Liver (tissue), 9 donors: ENCODE data around the gene AQP3. TPM values are rescaled to one million over a fixed set of nuclear protein-coding genes. Genes with fewer than 3 reads are reported as not detected.
"Not testable (repeated sequence)": the region's sequence is repeated elsewhere in the genome, so short reads cannot be mapped to it uniquely, and the experiment has no call there.

Experiments used
- DNase-seq: peaks from one replicate; pipeline ENCODE4 v3.0.0-alpha.2; 2017; ENCODE audit warnings: low spot score
- H3K27ac ChIP-seq, 2 donors: one replicate each; pipeline ENCODE4 v1.7.0; 2013; ENCODE audit warnings: inconsistent platforms in 2 of 2, low read length in 2 of 2, control low read depth in 1 of 2, low read depth in 1 of 2, mild to moderate bottlenecking in 1 of 2
- H3K27me3 ChIP-seq, 4 donors: one replicate each; pipeline versions ENCODE4 v1.6.1 to v1.7.0; 2013; ENCODE audit warnings: low read length in 3 of 4, inconsistent platforms in 1 of 4, mild to moderate bottlenecking in 1 of 4, moderate library complexity in 1 of 4; ENCODE audit not compliant: control insufficient read depth in 4 of 4, insufficient read depth in 4 of 4
- H3K36me3 ChIP-seq, 4 donors: one replicate each; pipeline versions ENCODE4 v1.6.1 to v1.7.0; 2013; ENCODE audit warnings: low read length in 3 of 4, mild to moderate bottlenecking in 3 of 4, low read depth in 1 of 4, moderate library complexity in 1 of 4; ENCODE audit not compliant: control insufficient read depth in 4 of 4, insufficient read depth in 3 of 4
- H3K4me1 ChIP-seq, 4 donors: one replicate each; pipeline versions ENCODE4 v1.6.1 to v1.7.0; 2013; ENCODE audit warnings: low read length in 3 of 4, mild to moderate bottlenecking in 3 of 4, moderate library complexity in 1 of 4; ENCODE audit not compliant: control insufficient read depth in 4 of 4, insufficient read depth in 4 of 4
- H3K4me3 ChIP-seq, 3 donors: one replicate each; pipeline versions ENCODE4 v1.6.1 to v1.7.0; 2013; ENCODE audit warnings: low read length in 3 of 3, control low read depth in 1 of 3, low read depth in 1 of 3, mild to moderate bottlenecking in 1 of 3
- H3K9ac ChIP-seq, 2 donors: one replicate each; pipeline ENCODE4 v1.7.0; 2013; ENCODE audit warnings: low read length in 2 of 2, mild to moderate bottlenecking in 2 of 2, moderate library complexity in 2 of 2, control low read depth in 1 of 2, low read depth in 1 of 2
- H3K9me3 ChIP-seq, 4 donors: one replicate each; pipeline versions ENCODE4 v1.6.1 to v1.7.0; 2013; ENCODE audit warnings: low read length in 3 of 4; ENCODE audit not compliant: control insufficient read depth in 4 of 4
- HNF4A ChIP-seq, 2 donors: conservative IDR thresholded peaks; 2 replicates each; pipeline ENCODE4 v1.6.1; 2016; ENCODE audit warnings: antibody characterized with exemption in 2 of 2, mild to moderate bottlenecking in 2 of 2
- RAD21 ChIP-seq, 2 donors: IDR thresholded peaks; 2 replicates each; pipeline ENCODE4 v1.6.1; 2016; ENCODE audit warnings: antibody characterized with exemption in 2 of 2, mild to moderate bottlenecking in 2 of 2
- RXRA ChIP-seq, 2 donors: IDR thresholded peaks; 2 replicates each; pipeline ENCODE4 v1.6.1; 2017 to 2018; ENCODE audit warnings: antibody characterized with exemption in 2 of 2, mild to moderate bottlenecking in 1 of 2
- SP1 ChIP-seq: IDR thresholded peaks from 2 replicates; pipeline ENCODE4 v1.6.1; 2018; ENCODE audit warnings: antibody characterized with exemption, mild to moderate bottlenecking
- WGBS: extraction: QIAGEN DNeasy Blood & Tissue Kit; methylation state at CpG from one replicate; pipeline ENCODE4 v1.1.7; 2013; 5-methylcytosine and 5-hydroxymethylcytosine counted together
- polyA plus RNA-seq, 2 donors: library from polyadenylated mRNA; stranded (reverse) in 1 of 2; unstranded in 1 of 2; fragments of 200-250 nt in 1 of 2; fragments of >200 nt in 1 of 2; fragmentation: Nextera tagmentation in 1 of 2; extraction: Ambion mirVana in 1 of 2; gene quantifications; one replicate each; pipeline versions ENCODE4 v1.2.1 to v1.2.3, GENCODE V29; 2013 to 2015
- total RNA-seq, 2 donors: library from RNA; depleted of rRNA; stranded (reverse); fragments of >200 nt; gene quantifications; one replicate each; pipeline ENCODE4 v1.2.3, GENCODE V29; 2014
- TF ChIP-seq, protein P1 (sequence below): IDR thresholded peaks from 2 replicates; pipeline ENCODE4 v1.6.1; 2016; ENCODE audit warnings: antibody characterized with exemption
- TF ChIP-seq, protein P2 (sequence below): fragments of 150-350 bp; IDR thresholded peaks from 2 replicates; pipeline ENCODE4 v1.5.1; 2017; ENCODE audit warnings: improper control_type of control experiment, low read depth, low read length; ENCODE audit not compliant: missing input control
- donor health status: healthy.
- donor health status: healthy.
- donor health status: healthy.
- donor health status: healthy.
- donor health status: healthy.

AQP3 gene
- total and polyA plus RNA-seq, 4 donors: 60.5 to 124 (median 87.4) TPM

DNA sequence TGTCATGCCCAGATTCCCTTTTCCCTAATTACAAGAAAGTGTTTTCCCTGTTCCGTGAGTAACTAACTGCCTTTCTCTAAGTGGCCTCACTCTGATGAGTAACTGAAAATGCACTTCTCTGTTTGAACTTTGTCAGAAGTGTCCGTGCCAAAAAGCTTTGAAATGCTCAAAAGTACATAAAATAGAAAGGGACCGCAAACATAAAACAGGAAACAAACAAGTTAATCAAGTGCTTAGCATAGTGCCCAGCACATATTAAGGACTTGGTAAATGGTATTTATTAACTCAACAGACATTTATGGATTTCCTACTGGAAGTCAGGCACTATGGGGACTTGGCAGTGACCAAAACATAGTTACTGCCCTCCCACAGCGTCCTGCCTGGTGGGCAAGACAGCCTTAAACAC lies 22.3 kb downstream of the AQP3 start:
- Histone ChIP-seq H3K9me3 (no peaks in the 10 kb centered on the region), H3K4me1 (peaks cover 0 to 7% (median 3%) of the 10 kb centered on the region in 4 donors), H3K27me3 (no peaks in the 10 kb centered on the region), H3K27ac (peak overlapping the region in 1 of 2 donors; percentile 23), H3K36me3 (no peaks in the 10 kb centered on the region), H3K4me3 (no peak overlapping the region), H3K9ac (no peak overlapping the region)
- TF ChIP-seq RXRA (IDR thresholded peaks at IDR 0.05) (peak in 1 of 2 donors; percentile 15), SP1 (peak; percentile 28), HNF4A (conservative IDR thresholded peaks at IDR 0.05) (peak; percentile 35 to 38), RAD21 (IDR thresholded peaks at IDR 0.05) (no peak)
- TF ChIP-seq, protein P1, sequence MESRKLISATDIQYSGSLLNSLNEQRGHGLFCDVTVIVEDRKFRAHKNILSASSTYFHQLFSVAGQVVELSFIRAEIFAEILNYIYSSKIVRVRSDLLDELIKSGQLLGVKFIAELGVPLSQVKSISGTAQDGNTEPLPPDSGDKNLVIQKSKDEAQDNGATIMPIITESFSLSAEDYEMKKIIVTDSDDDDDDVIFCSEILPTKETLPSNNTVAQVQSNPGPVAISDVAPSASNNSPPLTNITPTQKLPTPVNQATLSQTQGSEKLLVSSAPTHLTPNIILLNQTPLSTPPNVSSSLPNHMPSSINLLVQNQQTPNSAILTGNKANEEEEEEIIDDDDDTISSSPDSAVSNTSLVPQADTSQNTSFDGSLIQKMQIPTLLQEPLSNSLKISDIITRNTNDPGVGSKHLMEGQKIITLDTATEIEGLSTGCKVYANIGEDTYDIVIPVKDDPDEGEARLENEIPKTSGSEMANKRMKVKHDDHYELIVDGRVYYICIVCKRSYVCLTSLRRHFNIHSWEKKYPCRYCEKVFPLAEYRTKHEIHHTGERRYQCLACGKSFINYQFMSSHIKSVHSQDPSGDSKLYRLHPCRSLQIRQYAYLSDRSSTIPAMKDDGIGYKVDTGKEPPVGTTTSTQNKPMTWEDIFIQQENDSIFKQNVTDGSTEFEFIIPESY: no peak
- WGBS: 28% methylated on average over 4 of the region's 4 CpGs
- no peak for DNase-seq

DNA sequence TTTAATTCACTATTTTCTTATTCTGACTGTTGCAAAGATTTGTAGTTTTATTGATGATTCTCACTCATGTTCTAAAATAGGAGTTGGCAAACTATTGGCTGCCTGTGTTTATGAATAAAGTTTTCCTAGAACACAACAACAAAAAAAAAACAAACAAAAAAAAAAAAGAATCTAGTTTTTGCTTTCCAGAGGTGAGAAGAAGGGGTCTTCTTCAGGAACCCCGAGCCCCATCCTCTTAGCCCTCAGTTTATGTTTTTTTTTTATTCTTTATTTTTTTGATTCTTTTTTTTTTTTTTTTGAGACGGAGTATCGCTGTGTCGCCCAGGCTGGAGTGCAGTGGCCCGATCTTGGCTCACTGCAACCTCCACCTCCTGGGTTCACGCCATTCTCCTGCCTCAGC lies 22.9 kb downstream of the AQP3 start:
- whole genome bisulfite sequencing: 94% methylated on average over 6 of the region's 6 CpGs
- H3K9ac ChIP-seq, H3K27ac ChIP-seq, DNase-seq, H3K27me3 ChIP-seq, H3K9me3 ChIP-seq, H3K36me3 ChIP-seq, H3K4me1 ChIP-seq, H3K4me3 ChIP-seq: not testable (repeated sequence)

DNA sequence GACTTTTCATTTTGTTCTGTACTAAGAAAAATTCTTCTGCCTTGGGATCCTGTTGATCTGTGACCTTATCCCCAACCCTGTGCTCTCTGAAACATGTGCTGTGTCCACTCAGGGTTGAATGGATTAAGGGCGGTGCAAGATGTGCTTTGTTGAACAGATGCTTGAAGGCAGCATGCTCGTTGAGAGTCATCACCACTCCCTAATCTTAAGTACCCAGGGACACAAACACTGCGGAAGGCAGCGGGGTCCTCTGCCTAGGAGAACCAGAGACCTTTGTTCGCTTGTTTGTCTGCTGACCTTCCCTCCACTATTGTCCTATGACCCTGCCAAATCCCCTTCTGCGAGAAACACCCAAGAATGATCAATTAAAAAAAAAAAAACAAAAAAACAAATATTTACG lies 23.4 kb downstream of the AQP3 start:
- H3K9me3 ChIP-seq, H3K4me3 ChIP-seq, DNase-seq, H3K36me3 ChIP-seq, H3K27ac ChIP-seq, H3K4me1 ChIP-seq, H3K9ac ChIP-seq, H3K27me3 ChIP-seq: not testable (repeated sequence)
- 60% methylated on average over 7 of the region's 7 CpGs for WGBS

DNA sequence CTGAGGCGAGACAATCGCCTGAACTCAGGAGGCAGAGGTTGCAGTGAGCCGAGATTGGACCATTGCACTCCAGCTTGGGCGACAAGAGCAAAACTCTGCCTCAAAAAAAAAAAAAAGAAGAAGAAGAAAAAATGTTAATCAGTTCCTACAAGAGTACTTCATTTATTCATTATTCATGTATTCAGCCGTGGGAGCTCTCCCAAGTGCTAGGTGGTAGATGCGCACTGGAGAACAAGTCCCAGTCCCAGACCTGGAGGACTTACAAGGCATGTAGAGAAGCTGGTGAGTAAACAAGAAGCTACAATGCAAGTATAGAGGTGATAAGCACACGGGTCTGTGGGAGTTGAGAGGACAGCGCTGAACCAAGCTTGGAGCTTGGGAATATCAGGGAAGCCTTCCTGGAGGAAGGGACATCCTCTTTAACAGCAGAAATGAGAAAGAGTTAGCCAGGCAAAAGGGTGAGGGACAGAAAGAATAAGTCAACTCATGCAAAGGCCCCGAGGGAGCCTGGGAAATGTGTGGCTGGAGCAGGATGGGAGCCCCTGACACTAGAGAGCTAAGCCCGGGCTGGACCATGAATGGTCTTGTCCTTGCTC lies 27.6 kb downstream of the AQP3 start:
- DNase-seq: no peak
- Histone ChIP-seq H3K27me3 (no peaks in the 10 kb centered on the region), H3K36me3 (no peaks in the 10 kb centered on the region), H3K4me3 (no peak overlapping the region), H3K4me1 (peaks cover 6 to 21% (median 15%) of the 10 kb centered on the region in 4 donors), H3K27ac (no peak overlapping the region), H3K9me3 (no peaks in the 10 kb centered on the region), H3K9ac (no peak overlapping the region)
- TF ChIP-seq, protein P2, sequence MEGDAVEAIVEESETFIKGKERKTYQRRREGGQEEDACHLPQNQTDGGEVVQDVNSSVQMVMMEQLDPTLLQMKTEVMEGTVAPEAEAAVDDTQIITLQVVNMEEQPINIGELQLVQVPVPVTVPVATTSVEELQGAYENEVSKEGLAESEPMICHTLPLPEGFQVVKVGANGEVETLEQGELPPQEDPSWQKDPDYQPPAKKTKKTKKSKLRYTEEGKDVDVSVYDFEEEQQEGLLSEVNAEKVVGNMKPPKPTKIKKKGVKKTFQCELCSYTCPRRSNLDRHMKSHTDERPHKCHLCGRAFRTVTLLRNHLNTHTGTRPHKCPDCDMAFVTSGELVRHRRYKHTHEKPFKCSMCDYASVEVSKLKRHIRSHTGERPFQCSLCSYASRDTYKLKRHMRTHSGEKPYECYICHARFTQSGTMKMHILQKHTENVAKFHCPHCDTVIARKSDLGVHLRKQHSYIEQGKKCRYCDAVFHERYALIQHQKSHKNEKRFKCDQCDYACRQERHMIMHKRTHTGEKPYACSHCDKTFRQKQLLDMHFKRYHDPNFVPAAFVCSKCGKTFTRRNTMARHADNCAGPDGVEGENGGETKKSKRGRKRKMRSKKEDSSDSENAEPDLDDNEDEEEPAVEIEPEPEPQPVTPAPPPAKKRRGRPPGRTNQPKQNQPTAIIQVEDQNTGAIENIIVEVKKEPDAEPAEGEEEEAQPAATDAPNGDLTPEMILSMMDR: no peak
- 88% methylated on average over 10 of the region's 10 CpGs for WGBS
